ENCODE data around the gene KRTAP13-3.

The KRTAP13-3 gene

GRCh38 chr21:30444204-30444603 lies 18.5 kb upstream of the KRTAP13-3 start:
- Histone ChIP-seq H3K9me3 (ENCODE audit: severe bottlenecking) (no peaks in the 10 kb centered on the region), H3K4me1 (ENCODE audit: insufficient read depth, poor library complexity, severe bottlenecking) (no peaks in the 10 kb centered on the region), H3K27ac (ENCODE audit: poor library complexity, severe bottlenecking) (no peak overlapping the region), H3K27me3 (ENCODE audit: insufficient read depth, poor library complexity, severe bottlenecking) (no peaks in the 10 kb centered on the region), H3K36me3 (ENCODE audit: low read depth) (no peaks in the 10 kb centered on the region), H3K4me3 (ENCODE audit: severe bottlenecking) (no peak overlapping the region)
- no peak for ATAC-seq (ENCODE audit: low read depth)
- TF ChIP-seq CTCF (IDR thresholded peaks at IDR 0.05; ENCODE audit: poor library complexity, severe bottlenecking): no peak
- DNase-seq (ENCODE audit: low spot score): no peak

GRCh38 chr21:30443226-30443625 lies 17.5 kb upstream of the KRTAP13-3 start:
- no peak for TF ChIP-seq CTCF (IDR thresholded peaks at IDR 0.05; ENCODE audit: poor library complexity, severe bottlenecking)
- H3K36me3 ChIP-seq (ENCODE audit: low read depth): no peaks in the 10 kb centered on the region
- ATAC-seq (ENCODE audit: low read depth) (no peak), DNase-seq (ENCODE audit: low spot score) (no peak)
- H3K4me3 ChIP-seq (ENCODE audit: severe bottlenecking): no peak overlapping the region
- H3K4me1 ChIP-seq (ENCODE audit: insufficient read depth, poor library complexity, severe bottlenecking): no peaks in the 10 kb centered on the region
- H3K9me3 ChIP-seq (ENCODE audit: severe bottlenecking): no peaks in the 10 kb centered on the region
- H3K27ac ChIP-seq (ENCODE audit: poor library complexity, severe bottlenecking): no peak overlapping the region
- H3K27me3 ChIP-seq (ENCODE audit: insufficient read depth, poor library complexity, severe bottlenecking): peaks cover 1% of the 10 kb centered on the region

- H3K36me3 ChIP-seq (ENCODE audit: low read depth): no peaks in the 10 kb centered on the region
- no peak within 1 kb of the TSS for H3K27ac ChIP-seq (ENCODE audit: poor library complexity, severe bottlenecking)
- no peak for ATAC-seq (ENCODE audit: low read depth)
- peaks cover 12% of the 10 kb centered on the region for H3K27me3 ChIP-seq (ENCODE audit: insufficient read depth, poor library complexity, severe bottlenecking)
- no peaks in the 10 kb centered on the region for H3K4me1 ChIP-seq (ENCODE audit: insufficient read depth, poor library complexity, severe bottlenecking)
- no peak for DNase-seq (ENCODE audit: low spot score)
- no peaks in the 10 kb centered on the region for H3K9me3 ChIP-seq (ENCODE audit: severe bottlenecking)
- no peak for TF ChIP-seq CTCF (IDR thresholded peaks at IDR 0.05; ENCODE audit: poor library complexity, severe bottlenecking)
- no peak within 1 kb of the TSS for H3K4me3 ChIP-seq (ENCODE audit: severe bottlenecking)
These were observed 14.2 kb upstream of the KRTAP13-3 start, which contains the start of gene KRTAP15-1 for GRCh38 chr21:30439975-30440374. KRTAP15-1 (plus strand) TSS chr21:30440275; CDS start chr21:30440328, 53 bp downstream.

GRCh38 chr21:30437010-30437565 lies 11.4 kb upstream of the KRTAP13-3 start:
- TF ChIP-seq CTCF (IDR thresholded peaks at IDR 0.05; ENCODE audit: poor library complexity, severe bottlenecking): no peak
- Histone ChIP-seq H3K36me3 (ENCODE audit: low read depth) (no peaks in the 10 kb centered on the region), H3K9me3 (ENCODE audit: severe bottlenecking) (no peaks in the 10 kb centered on the region), H3K4me3 (ENCODE audit: severe bottlenecking) (no peak overlapping the region), H3K27me3 (ENCODE audit: insufficient read depth, poor library complexity, severe bottlenecking) (peaks cover 17% of the 10 kb centered on the region), H3K27ac (ENCODE audit: poor library complexity, severe bottlenecking) (no peak overlapping the region), H3K4me1 (ENCODE audit: insufficient read depth, poor library complexity, severe bottlenecking) (no peaks in the 10 kb centered on the region)
- DNase-seq (ENCODE audit: low spot score) (no peak), ATAC-seq (ENCODE audit: low read depth) (no peak)

- DNase-seq (ENCODE audit: low spot score): no peak
- no peaks in the 10 kb centered on the region for H3K9me3 ChIP-seq (ENCODE audit: severe bottlenecking)
These were observed 8.4 kb upstream of the KRTAP13-3 start for GRCh38 chr21:30434033-30434631.

More at GRCh38 chr21:30434033-30434631, 8.4 kb upstream of the KRTAP13-3 start:
- H3K4me1 ChIP-seq (ENCODE audit: insufficient read depth, poor library complexity, severe bottlenecking): no peaks in the 10 kb centered on the region
- ATAC-seq (ENCODE audit: low read depth): peak; percentile 81
- H3K36me3 ChIP-seq (ENCODE audit: low read depth): no peaks in the 10 kb centered on the region
- no peak overlapping the region for H3K27ac ChIP-seq (ENCODE audit: poor library complexity, severe bottlenecking)
- peaks cover 19% of the 10 kb centered on the region for H3K27me3 ChIP-seq (ENCODE audit: insufficient read depth, poor library complexity, severe bottlenecking)
- peak; percentile 76 for TF ChIP-seq CTCF (IDR thresholded peaks at IDR 0.05; ENCODE audit: poor library complexity, severe bottlenecking)
- H3K4me3 ChIP-seq (ENCODE audit: severe bottlenecking): no peak overlapping the region

Measured in RWPE2 (cell line).